D721Med (cell line): ENCODE measurements around the gene SCLT1.

Experiments
- DNase-seq: peaks from one replicate; pipeline ENCODE4 v3.0.0; 2011; ENCODE audit warnings: low spot score; ENCODE audit not compliant: insufficient read length
- FAIRE-seq: peaks from 2 replicates; lab custom pipeline; 2011; peaks lifted over from hg19 to GRCh38; lab: Jason Lieb, UNC
- CTCF ChIP-seq: IDR thresholded peaks from 2 replicates; pipeline ENCODE4 v1.5.1; 2012; ENCODE audit warnings: mild to moderate bottlenecking, control low read depth; ENCODE audit not compliant: insufficient read depth; ENCODE audit errors: missing control alignments

The SCLT1 gene

GRCh38 chr4:129117705-129118104 is 24.4 kb upstream of the SCLT1 start:
- FAIRE-seq (no peak), DNase-seq (no peak)
- TF ChIP-seq CTCF = no peak

GRCh38 chr4:129113919-129114318 is 20.6 kb upstream of the SCLT1 start:
- FAIRE-seq (no peak), DNase-seq (no peak)
- TF ChIP-seq CTCF = no peak

DNA sequence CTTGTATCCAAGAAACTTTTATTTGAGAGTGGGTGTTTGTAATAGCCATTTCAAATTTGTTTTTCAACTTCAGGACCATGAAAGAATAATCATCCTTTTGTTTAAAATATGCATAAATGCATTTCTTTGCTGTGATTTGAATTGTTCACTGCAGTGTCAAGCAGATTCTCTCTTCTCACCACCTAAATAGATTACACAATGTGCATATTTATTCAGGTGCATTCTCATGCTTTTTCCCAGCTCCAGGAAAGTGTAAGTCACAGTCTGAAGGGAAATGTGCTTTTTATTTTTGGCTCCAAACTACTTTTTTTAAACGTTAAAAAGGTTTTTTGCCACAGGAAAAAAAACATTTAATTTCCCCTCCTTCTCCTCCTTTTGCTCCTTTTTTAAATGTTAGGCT is 20.1 kb upstream of the SCLT1 start:
- TF ChIP-seq CTCF = no peak
- DNase-seq (no peak), FAIRE-seq (no peak)

GRCh38 chr4:129111919-129112318 is 18.6 kb upstream of the SCLT1 start:
- DNase-seq = no peak
- FAIRE-seq = no peak
- no peak for TF ChIP-seq CTCF

DNA sequence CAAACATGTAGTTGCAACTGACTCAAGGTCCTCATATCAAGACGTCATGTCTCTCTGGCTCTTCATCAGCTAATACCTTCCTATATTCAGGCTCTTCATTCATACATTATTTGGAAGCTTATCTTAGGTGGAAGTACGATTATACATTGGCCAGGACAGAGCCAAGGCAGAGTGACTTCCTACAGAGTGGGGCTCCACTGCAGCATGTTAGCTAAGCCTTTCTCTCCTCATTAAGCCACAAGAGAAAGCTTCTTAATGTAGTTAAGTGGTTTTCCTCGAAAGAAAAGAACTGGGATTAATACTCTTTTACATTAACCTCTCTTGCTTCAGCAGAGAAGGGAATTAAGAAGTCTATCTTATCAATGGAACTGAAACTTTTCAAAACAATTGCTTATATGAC is 17.6 kb upstream of the SCLT1 start:
- no peak for TF ChIP-seq CTCF
- FAIRE-seq = peak; percentile 95
- no peak for DNase-seq

- TF ChIP-seq CTCF = no peak
- no peak for DNase-seq
- no peak for FAIRE-seq
Measured at GRCh38 chr4:129109965-129110824, 16.9 kb upstream of the SCLT1 start.

DNA sequence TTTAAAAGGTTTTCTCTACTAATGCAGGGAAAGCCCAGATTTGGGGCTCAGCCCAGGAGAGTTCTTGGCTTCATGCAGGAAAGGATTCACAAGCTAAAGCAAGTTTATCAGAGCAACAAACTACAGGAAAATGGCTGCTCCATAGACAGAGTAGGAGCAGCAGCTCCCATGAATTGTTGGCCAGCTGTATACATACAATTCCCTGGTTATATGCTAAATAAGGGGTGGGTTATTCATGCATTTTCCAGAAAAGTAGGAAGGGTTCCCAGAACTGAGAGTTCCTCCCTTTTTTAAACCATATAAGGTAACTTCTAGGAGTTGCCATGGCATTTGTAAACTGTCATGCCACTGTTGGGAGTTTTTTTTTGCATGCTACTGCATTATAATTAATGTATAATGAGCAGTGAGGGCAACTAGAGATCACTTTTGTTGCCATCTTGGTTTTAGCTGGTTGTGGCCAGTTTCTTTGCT is 5.2 kb upstream of the SCLT1 start:
- DNase-seq (no peak), FAIRE-seq (no peak)
- no peak for TF ChIP-seq CTCF
